ENCODE data around the gene ZBTB40. TPM values are rescaled to one million over a fixed set of nuclear protein-coding genes. Genes with fewer than 3 reads are reported as not detected.
A peak's percentile ranks its signal among the peaks of the same experiment; 100 is the strongest.

ZBTB40 gene, protein sequence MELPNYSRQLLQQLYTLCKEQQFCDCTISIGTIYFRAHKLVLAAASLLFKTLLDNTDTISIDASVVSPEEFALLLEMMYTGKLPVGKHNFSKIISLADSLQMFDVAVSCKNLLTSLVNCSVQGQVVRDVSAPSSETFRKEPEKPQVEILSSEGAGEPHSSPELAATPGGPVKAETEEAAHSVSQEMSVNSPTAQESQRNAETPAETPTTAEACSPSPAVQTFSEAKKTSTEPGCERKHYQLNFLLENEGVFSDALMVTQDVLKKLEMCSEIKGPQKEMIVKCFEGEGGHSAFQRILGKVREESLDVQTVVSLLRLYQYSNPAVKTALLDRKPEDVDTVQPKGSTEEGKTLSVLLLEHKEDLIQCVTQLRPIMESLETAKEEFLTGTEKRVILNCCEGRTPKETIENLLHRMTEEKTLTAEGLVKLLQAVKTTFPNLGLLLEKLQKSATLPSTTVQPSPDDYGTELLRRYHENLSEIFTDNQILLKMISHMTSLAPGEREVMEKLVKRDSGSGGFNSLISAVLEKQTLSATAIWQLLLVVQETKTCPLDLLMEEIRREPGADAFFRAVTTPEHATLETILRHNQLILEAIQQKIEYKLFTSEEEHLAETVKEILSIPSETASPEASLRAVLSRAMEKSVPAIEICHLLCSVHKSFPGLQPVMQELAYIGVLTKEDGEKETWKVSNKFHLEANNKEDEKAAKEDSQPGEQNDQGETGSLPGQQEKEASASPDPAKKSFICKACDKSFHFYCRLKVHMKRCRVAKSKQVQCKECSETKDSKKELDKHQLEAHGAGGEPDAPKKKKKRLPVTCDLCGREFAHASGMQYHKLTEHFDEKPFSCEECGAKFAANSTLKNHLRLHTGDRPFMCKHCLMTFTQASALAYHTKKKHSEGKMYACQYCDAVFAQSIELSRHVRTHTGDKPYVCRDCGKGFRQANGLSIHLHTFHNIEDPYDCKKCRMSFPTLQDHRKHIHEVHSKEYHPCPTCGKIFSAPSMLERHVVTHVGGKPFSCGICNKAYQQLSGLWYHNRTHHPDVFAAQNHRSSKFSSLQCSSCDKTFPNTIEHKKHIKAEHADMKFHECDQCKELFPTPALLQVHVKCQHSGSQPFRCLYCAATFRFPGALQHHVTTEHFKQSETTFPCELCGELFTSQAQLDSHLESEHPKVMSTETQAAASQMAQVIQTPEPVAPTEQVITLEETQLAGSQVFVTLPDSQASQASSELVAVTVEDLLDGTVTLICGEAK
- 14.9 and 17.1 TPM in 2 replicates for polyA plus RNA-seq (2014; cell fraction: cytosol; rRNA removed)
- polyA plus RNA-seq (2014; cell fraction: nucleus; rRNA removed): 53.1 and 73.3 TPM in 2 replicates

DNA sequence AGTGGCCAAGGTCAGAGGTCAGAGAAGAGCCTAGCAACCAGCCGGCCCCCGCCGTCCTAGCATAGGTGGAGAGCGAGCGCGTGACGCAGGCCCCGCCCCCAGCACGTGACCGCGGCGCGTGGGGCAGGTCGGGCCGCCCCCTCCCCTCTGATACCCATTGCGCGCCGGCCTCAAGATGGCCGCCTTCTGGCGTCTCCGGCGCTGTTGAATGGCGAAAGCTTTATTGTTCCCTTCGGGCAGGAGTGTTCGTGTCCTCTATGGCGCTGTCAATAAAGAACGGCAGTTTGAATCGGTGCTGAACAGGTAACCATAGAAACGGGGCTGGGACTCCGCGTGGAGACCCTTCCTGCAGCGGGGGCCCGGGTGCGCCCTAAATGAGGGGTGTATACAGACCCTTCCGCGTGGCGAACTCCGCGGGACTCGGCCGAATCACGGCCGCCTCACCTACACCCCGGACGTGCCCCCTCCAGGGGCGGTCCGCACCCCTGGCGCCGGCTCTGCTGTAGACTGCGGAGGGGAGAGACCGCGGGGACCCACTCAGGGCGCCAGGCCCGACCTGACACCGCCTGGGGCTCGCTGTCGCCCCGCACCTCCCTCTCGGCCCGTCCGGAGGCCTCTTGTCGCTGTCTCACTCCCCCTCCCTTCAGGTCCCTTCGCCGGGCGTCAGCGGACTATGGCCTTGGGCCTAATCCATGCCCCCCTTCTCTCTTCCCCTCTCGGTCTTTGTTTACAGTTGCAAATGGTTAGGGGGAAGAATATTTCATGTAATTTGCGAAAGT, at the start of gene ZBTB40:
Gene ZBTB40 (plus strand): TSS at position 150 of the 779 bp plus-strand sequence. CDS start 38,098 bp downstream, outside the sequence.
- DNase-seq (ENCODE audit: low spot score): peak; percentile 92

DNA sequence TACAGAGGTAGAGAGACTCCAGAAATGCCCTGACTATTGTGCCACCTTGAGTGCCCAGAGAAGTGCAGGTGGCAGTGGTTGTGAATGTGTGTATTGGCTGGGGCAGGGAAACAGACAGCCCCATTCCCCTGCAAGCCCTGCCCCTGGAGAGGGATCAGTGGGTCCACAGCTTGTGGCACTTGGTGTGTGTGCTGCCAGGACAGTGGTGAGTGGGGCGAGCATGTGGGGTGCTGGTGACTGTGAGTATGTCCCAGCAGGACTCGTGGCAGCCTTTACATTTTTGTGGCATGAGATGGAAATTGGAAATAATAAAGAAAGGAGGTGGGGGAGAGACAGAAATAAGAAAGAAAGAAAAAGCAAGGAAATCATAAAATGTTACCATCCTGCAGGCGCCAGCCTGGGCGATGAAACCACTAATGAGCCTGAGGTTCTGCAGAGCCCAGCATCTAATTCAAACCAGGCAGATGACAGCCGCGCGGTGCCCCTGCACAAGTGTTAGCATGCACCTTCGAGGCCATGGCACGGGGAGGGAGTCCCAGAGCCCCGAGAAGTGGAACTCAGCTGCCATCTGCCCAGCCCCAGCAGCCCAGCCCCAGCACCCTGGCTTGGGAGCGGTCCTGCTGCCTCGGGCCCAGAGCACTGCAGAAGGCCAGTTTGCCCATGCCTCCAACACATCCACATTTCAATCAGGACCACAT, 49.1 kb upstream of the ZBTB40 start:
- DNase-seq (ENCODE audit: low spot score): no peak

DNA sequence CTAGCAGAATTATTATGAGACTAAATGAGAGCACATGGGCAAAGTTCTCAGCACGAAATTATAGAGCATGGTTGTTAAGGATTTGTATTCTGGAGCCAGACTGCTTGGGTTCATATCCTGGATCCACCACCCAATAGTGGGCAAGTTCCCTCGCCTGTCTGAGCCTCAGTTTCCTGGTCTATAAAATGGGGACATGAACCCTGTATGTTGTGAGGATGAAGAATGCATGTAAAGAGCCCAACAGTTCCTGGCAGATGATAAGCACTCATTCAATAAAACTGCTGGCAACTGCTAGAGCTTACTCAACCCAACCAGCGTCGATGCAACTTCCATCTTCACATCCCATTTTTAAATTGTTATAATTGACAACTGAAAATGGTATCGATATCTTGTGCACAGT, 47.2 kb upstream of the ZBTB40 start:
- no peak for DNase-seq (ENCODE audit: low spot score)

DNA sequence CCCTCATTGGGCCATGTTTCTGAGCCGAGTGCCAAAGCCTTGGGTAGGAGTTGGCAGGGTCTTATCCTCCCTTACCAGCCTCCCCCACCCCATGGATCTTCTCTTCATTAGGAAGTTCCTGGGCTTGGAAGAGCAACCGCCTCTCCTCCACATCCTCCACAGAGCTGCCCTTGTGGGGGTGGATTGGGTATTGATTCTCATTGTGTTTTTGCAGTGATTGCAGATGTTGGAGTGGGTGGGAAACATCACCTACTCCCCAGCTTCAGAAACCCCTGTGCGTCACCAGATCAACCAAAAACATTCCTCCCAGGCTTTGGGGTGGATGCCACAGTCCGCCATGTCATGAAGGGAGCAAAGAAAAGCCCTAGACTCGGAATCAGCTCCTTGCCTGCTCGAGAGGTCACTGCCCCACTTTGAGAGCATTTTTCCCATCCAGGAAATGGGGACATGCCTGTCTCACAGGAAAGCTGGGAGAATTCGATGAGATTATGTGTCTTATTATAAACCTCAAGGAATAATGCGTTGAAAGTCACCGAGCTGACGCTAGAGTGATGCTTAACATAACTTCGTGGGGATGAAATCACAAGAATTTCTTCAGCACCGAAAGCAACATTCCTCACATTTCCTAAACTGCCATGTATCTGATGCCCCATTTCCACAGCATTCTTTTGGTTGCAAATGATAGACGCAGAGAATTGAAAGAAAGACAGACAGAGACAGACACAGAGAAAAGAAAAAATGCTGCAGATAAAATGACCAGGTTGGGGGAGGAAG, 44.7 kb upstream of the ZBTB40 start:
- DNase-seq (ENCODE audit: low spot score): no peak

DNA sequence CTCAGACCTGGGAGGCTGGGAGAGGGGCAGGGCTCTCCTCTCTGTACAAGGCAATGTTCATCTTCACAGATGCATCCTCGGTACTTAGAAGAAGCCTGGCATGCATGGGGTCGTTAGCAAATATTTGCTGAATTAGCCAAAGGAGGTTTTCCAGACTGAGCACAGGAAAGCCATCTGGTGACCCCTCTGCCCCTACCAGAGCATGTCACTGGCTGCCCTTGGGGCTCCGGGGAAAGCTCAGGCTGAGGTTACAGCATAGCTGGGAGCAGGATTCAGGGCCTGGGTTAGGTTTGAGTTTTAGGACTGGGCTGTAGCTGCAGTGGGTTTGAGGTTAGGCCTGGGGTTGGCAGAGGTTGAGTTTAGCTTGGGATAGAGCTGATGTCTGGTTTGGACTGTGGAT, 43.4 kb upstream of the ZBTB40 start:
- peak; percentile 53 for DNase-seq (ENCODE audit: low spot score)

DNA sequence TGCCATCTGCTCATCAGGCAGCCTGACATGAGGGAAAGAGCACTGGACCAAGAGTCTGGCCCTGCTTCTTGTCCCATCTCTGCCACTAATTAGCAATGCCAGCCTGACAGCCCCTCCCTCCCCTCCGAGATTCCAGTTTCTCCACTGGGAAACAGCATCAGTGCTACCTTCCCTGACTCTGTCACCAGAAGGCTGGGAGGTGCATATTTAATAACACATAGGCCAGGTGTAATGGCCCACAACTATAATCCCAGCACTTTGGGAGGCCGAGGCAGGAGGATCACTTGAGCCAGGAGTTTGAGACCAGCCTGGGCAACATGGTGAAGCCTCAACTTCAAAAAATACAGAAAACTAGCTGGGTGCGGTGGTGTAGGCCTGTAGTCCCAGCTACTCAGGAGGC, 41.2 kb upstream of the ZBTB40 start:
- DNase-seq (ENCODE audit: low spot score): no peak

DNA sequence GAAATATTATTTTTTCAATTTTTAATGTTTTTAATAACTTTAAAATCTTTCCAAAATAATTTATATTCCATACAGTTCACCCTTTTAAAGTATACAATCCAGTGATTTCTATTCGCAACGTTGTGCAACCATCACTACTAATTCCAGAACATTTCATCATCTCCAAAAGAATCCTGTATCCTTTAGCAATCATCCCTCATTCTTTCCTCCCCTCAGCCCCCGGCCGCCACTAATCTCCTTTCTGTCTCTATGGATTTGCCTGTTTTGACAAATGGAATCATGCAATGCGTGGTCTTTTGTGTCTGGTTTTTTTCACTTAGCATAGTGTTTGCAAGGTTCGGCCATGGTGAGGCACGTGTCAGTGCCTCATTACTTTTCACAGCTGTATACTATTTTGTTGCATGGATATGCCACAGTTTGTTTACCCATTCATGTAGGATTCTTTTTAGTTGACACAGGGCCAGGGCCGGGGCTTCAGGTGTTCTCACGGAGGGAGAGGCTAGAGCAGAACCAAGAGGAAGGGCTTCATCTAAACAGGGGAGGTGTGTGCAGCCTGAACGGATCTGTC, 40.6 kb upstream of the ZBTB40 start:
- no peak for DNase-seq (ENCODE audit: low spot score)

DNA sequence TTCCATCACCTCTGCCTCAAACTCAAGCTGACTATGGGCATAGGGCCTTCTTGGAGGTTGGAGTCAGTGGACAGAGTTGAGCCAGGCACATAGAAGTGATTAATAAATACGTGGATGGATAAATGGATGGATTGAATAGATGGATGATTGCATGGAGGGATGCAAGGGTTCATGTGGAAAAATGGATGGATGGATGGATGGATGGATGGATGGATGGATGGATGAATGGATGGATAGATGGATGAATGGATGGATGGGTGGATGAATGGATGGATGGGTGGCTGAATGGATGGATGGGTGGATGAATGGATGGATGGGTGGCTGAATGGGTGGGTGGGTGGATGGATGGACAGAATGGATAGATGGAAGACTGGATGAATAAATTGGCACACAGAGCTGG, 40.1 kb upstream of the ZBTB40 start:
- DNase-seq (ENCODE audit: low spot score): no peak

DNA sequence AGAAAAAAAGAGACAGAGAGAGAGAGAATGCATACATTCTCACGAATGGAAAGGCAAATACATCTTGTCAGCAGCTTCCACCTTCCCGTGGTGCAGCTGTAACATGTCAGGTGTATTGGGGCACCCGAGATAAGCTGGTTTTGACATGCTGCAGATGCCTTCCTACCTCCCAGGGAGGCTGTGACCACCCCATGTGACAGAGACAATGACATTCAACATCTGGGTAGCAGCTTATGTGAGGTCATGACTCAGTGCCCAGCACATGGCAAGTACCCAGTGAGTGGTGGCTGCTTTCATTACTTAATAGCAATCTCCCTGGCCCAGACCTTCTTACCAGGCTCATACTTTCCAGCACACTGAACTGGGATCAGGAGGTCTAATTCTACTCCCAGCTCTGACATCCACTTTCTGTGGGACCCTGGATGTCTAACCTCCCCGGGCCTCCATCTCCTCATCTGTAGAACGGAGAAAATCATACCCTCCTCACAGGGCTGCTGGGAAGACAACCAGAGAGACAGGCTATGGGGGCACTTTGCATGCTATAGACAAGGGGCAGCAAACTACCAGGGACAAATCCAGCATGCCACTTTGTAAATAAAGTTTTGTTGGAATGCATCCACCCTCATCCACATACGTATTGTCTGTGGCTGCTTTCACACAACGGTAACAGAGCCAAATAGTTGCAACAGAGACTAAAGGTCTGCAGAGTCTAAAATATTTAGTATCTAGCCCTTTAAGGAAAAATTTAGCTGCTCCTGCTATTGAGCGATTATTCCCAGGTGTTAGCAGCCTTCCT, 38.5 kb upstream of the ZBTB40 start:
- peak; percentile 82 for DNase-seq (ENCODE audit: low spot score)

DNA sequence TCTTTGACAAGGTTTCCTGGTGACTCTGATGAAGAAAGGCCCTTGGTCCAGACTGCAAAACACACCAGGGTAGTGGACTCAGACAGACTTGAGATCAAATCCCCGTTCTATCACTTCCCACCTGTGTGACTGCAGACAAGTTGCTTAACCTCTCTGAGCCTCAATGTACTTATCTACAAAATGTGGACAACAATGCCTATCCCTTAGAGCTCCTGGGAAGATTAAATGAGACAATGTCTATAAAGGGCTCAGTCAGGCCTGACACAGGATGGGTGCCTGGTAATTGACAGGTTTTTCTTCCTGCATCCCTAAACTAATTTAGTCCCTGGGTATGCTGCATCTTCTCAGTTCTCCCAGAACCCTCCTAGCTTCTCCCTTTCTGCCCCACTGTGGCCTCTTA, 37.9 kb upstream of the ZBTB40 start:
- DNase-seq (ENCODE audit: low spot score): no peak

DNA sequence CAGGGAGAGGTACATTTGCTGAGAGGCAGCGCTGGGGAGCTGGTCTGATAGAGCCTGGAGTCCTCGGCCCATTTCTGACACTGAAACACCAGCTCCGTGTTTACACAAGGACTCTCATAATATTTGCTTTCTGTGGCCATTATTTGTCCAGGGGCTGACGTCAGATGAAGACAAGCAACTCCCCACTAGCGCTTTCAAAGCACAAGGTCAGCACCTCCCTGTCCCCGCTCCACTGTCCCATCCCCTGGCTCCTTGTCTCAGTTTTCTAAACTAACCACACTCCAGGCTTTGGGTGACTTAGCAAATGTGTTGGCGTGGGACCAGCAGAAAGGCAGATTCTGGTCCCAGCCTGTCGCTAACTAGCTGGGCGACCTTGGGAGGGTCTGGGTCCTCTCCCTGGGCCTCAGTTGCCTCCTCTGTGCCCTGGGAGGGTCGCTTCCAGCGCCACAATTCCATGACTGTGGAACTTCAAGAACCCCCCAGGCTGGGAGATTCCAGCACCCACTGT, 37.4 kb upstream of the ZBTB40 start:
- no peak for DNase-seq (ENCODE audit: low spot score)

DNA sequence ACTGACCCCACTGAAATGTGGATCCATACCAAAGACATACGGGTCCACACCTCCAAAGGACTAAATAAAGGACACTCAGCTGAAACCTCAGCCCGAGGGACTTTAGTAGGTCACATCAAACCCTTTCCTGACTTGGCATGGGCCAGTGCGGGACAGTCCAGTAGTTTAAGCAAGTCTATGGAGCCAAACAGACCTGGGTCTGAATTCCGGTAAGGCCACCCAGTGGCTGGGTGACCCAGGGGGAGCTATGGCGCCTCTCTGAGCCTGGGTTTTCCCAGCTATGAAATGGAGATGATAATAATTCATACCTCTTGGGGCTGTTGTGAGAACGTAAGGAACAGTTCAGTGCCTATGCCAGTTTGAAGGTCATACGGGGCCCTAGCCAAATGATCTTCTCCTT, 36.2 kb upstream of the ZBTB40 start:
- DNase-seq (ENCODE audit: low spot score): no peak

DNA sequence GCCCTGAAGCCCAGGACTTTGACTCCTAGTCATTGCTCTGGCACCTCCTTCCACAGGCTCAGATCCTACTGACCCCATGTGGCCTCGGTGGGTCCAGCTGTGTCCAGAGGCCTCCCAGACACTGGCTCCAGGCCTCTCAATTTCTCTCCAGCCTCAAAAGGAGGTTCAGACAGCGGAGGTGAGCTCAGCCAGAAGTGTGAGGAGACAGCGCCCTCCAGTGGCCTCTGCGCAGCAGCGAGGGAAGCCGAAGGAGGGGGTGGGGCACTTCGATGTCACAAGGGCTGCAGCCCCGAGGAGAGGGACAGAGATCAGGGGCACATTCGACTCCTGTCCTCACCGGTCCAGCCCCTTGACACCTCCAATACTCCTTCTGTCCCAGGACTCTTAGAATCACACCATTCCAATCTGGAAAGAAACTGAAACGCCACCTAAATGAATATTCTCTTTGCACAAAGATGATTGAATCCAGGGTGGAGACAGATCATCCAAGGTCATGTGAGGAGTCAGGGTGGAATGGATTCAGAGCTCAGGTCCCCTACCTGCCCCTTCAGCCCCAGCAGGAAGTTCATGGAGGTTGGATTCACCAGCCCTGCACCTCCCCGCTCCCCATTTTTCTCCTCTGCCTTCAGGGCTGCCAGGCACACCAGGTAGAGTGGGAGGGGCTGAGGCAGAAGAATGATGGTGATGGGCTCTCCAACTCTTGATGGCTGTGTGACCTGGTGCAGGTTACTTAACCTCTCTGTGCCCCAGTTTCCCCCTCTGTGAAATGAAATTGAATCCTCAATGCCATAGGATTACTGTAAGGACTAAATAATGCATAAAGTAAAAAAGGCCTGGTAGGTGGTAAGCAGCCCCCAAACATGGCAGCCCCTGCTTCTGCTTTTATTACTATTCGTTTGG, 34.8 kb upstream of the ZBTB40 start:
- peak; percentile 70 for DNase-seq (ENCODE audit: low spot score)

DNA sequence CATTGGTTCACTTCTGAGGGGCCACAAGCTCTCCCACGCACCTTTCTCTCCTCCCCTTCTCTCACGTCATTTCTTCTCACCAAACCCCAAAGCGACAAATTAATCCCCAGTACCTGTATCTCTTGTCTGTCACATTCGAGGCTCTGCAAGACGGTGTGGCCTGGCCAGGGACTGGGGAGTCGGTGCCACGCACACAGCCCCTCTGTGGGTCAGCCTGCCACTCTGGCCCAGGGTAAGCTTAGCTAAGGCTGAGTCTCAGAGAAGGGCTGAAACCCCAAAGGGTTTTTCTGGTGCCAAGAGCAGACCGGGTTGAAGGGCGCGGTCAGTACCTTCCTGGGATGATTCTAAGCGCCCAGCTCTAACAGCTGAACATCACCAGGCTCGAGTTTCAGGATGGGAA, 34.2 kb upstream of the ZBTB40 start:
- no peak for DNase-seq (ENCODE audit: low spot score)

DNA sequence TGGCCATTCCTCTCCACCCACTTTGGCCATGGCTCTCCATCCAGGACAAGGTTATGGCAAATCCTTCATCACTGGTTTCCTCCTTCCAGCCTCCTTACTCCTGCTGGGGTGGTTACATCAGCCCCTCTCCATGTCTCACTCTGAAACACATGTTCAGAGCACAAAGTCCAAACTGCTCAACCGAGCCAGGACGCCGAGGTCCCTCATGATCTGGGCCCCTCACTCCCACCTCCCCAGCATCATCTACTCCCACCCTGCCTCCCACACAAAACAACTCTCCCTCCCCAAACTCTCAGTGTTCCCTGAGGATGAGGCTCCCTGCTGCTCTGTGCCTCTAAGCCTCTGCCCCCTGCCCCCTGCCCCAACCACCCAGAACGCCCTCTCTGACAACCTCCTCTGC, 33.3 kb upstream of the ZBTB40 start:
- no peak for DNase-seq (ENCODE audit: low spot score)

DNA sequence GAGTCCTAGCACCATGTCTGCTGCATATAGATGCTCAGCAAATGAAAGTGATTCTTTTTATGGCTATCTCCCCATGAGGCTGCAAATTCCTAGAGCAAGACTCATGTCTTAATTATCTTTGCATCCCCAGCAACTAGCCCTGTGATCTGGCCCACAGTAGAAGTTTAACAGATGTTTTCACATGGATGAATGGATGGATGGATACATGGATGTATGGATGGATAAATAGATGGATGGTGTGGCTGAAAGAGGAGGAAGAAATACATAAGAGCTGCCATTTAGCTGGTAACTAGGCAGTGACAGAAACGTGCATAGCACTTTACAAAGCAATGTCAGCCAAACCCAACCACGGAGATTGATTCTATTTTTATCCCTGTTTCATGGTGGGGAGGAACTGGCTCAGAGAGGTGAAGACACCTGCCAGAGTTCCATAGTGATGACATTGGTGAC, 32.7 kb upstream of the ZBTB40 start:
- no peak for DNase-seq (ENCODE audit: low spot score)

DNA sequence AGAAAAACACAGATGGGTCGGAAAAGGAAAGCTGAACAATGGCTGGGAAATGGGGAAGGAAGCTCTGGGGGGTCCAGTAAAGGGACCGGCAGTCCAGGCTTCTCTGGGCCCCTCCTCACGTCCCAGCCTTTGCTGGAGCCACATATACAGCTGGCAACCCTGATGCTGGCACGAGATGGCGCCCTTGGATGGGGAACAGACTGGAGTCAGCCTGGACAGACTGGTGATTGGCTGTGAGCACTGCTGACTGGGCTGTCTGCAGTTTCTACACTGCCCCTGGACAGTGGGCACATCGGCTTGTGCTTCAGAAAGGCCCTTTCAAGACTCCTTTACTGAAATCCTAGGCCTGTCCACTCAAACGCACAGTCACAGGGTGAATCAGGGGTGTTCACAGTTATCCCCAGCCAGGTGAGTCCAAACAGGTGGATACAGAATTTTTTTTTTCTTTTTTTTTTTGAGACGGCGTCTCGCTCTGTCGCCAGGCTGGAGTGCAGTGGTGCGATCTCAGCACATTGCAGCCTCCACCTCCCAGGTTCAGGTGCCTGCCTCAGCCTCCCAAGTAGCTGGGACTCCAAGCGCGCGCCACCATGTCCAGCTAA, 31.1 kb upstream of the ZBTB40 start:
- DNase-seq (ENCODE audit: low spot score): peak; percentile 71
